Activated CD8-positive, alpha-beta T cell treated with anti-CD3 and anti-CD28 coated beads for 36 hours (primary cell): Measurements from ENCODE around the gene DGKE. TPM values are rescaled to one million over a fixed set of nuclear protein-coding genes. Genes with fewer than 3 reads are reported as not detected.

Experiments used
- ATAC-seq: fragments of 200-7000 bp; cut with Tn5 transposase; one replicate; pipeline ENCODE4 v1.10.0; 2021; ENCODE audit warnings: mild to moderate bottlenecking, moderate library complexity
- CTCF ChIA-PET: fragments of 350-600 bp; sonication (Branson Sonifier 250); formaldehyde crosslinking; loops from one replicate; lab custom pipeline; 2021; ENCODE audit warnings: antibody characterized with exemption; lab: Charles Lee
- POLR2A ChIA-PET: fragments of 350-600 bp; sonication (Branson Sonifier 250); formaldehyde crosslinking; loops from one replicate; lab custom pipeline; 2021; ENCODE audit warnings: antibody characterized with exemption; lab: Charles Lee
- DNase-seq: peaks from one replicate; pipeline ENCODE4 v3.0.0-alpha.2; 2020
- H3K27ac Mint-ChIP-seq: one replicate; pipeline ENCODE4 v1.8.0; 2021; ENCODE audit warnings: mild to moderate bottlenecking, mixed read lengths
- H3K27me3 Mint-ChIP-seq: one replicate; pipeline ENCODE4 v1.8.0; 2021; ENCODE audit warnings: mixed read lengths
- H3K36me3 Mint-ChIP-seq: one replicate; pipeline ENCODE4 v1.8.0; 2021; ENCODE audit warnings: low read depth, mixed read lengths
- H3K4me1 Mint-ChIP-seq: one replicate; pipeline ENCODE4 v1.8.0; 2021; ENCODE audit warnings: low read depth, mixed read lengths
- H3K4me3 Mint-ChIP-seq: one replicate; pipeline ENCODE4 v1.8.0; 2021; ENCODE audit warnings: mild to moderate bottlenecking, moderate library complexity, mixed read lengths
- H3K9me3 Mint-ChIP-seq: one replicate; pipeline ENCODE4 v1.8.0; 2021; ENCODE audit warnings: mixed read lengths
- CTCF ChIP-seq: fragments of 200-600 bp; IDR thresholded peaks from one replicate; pipeline ENCODE4 v1.8.0; 2022; ENCODE audit warnings: antibody characterized with exemption, mild to moderate bottlenecking
- intact Hi-C: fragments of 100-400 bp; cut with micrococcal nuclease; formaldehyde crosslinking; loops from one replicate; pipeline ENCODE4 v1.10.0; 2022
- total RNA-seq, 2 experiments: library from RNA; stranded (reverse); gene quantifications; one replicate each; pipeline ENCODE4 v1.2.3, GENCODE V29; 2021

Gene DGKE
- total RNA-seq, 2 experiments from 2014 or later, result 25.1 to 29.0 TPM

DNA sequence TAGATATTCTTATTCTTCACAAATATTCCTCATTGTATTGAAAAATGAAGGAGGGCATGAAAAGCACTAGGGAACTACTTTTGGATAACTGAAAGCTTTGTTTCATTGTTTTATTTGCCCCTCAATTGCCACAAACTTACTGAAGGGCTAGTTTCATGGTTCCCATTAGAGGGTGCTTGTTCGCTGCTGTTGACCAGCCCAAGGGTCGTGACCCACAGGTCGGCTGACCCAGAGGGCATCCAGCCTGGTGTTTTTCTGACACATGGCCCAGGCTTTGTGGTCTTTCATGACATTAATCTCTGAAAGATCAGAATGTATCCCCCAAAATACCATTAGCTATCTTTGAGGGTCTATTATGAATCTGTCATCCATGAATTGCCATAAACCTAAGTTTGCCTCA, 30.0 kb downstream of the DGKE start:
- DNase-seq (no peak), ATAC-seq (no peak)
- POLR2A ChIA-PET, result no interaction called here
- TF ChIP-seq CTCF, result no peak
- H3K36me3 Mint-ChIP-seq, result peaks cover 20% of the 10 kb centered on the region
- no peaks in the 10 kb centered on the region for H3K9me3 Mint-ChIP-seq
- no peak overlapping the region for H3K27ac Mint-ChIP-seq
- intact Hi-C loops, result no loop called here
- CTCF ChIA-PET, result interaction anchor here (1.0 to 2.8 kb wide), 4 partner anchors 28 to 126 kb away, joined by 3 to 11 read pairs (median 4); no protein-coding TSS in a partner anchor
- H3K27me3 Mint-ChIP-seq, result no peaks in the 10 kb centered on the region
- H3K4me1 Mint-ChIP-seq, result no peaks in the 10 kb centered on the region
- no peak overlapping the region for H3K4me3 Mint-ChIP-seq

GRCh38 chr17:56866076-56866475, 32.1 kb downstream of the DGKE start:
- no peak for TF ChIP-seq CTCF
- Mint-ChIP-seq H3K36me3 (peaks cover 15% of the 10 kb centered on the region), H3K4me3 (no peak overlapping the region), H3K27ac (no peak overlapping the region), H3K4me1 (peaks cover 9% of the 10 kb centered on the region), H3K9me3 (no peaks in the 10 kb centered on the region), H3K27me3 (no peaks in the 10 kb centered on the region)
- no peak for ATAC-seq
- intact Hi-C loops, result no loop called here
- ChIA-PET CTCF (no interaction called here), POLR2A (no interaction called here)
- DNase-seq, result no peak

DNA sequence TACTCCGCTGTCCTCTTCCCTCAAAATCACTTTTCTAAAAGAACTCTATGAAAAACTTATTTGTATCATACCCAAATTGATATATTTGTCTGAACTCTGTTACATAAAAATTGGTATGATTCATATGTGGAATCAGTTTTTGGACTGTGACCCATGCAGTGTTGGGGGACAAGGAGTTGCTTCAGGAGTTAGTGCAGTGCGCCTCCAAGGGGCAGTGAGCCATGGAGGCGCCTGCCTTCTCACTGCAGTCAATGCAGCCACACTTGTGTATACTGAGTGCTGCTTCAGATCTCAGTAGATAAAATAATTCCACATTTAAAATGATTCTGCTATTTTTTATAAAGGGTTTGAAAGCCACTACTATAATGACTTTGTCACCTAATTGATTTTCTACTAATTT, 32.5 kb downstream of the DGKE start:
- POLR2A ChIA-PET, result no interaction called here
- intact Hi-C loops, result no loop called here
- Mint-ChIP-seq H3K27ac (no peak overlapping the region), H3K9me3 (no peaks in the 10 kb centered on the region), H3K36me3 (peaks cover 13% of the 10 kb centered on the region), H3K4me1 (peaks cover 9% of the 10 kb centered on the region), H3K27me3 (no peaks in the 10 kb centered on the region), H3K4me3 (no peak overlapping the region)
- no peak for TF ChIP-seq CTCF
- CTCF ChIA-PET, result no interaction called here
- no peak for ATAC-seq
- no peak for DNase-seq

- DNase-seq (no peak), ATAC-seq (no peak)
- ChIA-PET POLR2A (interaction anchor here (1.0 to 1.1 kb wide), 2 partner anchors 18 to 34 kb away, joined by 3 read pairs; partner anchors contain the start of genes C17orf67 and DGKE), CTCF (interaction anchor here (1.0 to 4.3 kb wide), 2 partner anchors 16 to 48 kb away, joined by 3 to 16 read pairs; no protein-coding TSS in a partner anchor)
- Mint-ChIP-seq H3K36me3 (peaks cover 11% of the 10 kb centered on the region), H3K4me1 (peaks cover 9% of the 10 kb centered on the region), H3K27me3 (no peaks in the 10 kb centered on the region), H3K9me3 (no peaks in the 10 kb centered on the region), H3K27ac (no peak overlapping the region), H3K4me3 (no peak overlapping the region)
- intact Hi-C loops, result no loop called here
- TF ChIP-seq CTCF, result no peak
Measured at GRCh38 chr17:56867948-56868376, 34.0 kb downstream of the DGKE start.

GRCh38 chr17:56868716-56869115, 34.8 kb downstream of the DGKE start:
- H3K9me3 Mint-ChIP-seq, result no peaks in the 10 kb centered on the region
- H3K27me3 Mint-ChIP-seq, result peaks cover 1% of the 10 kb centered on the region
- H3K4me1 Mint-ChIP-seq, result peaks cover 9% of the 10 kb centered on the region
- no peak for TF ChIP-seq CTCF
- no peak overlapping the region for H3K27ac Mint-ChIP-seq
- DNase-seq (no peak), ATAC-seq (no peak)
- H3K4me3 Mint-ChIP-seq, result no peak overlapping the region
- ChIA-PET POLR2A (interaction anchor here (1.1 to 1.6 kb wide), 2 partner anchors 12 to 35 kb away, joined by 3 read pairs; partner anchors contain the start of genes C17orf67 and DGKE), CTCF (interaction anchor here (4.3 kb wide), 1 partner anchor 48 kb away, joined by 16 read pairs; no protein-coding TSS in a partner anchor)
- H3K36me3 Mint-ChIP-seq, result peaks cover 10% of the 10 kb centered on the region
- intact Hi-C loops, result no loop called here
